ENCODE results near the gene TMEM244. TPM values are rescaled to one million over a fixed set of nuclear protein-coding genes. Genes with fewer than 3 reads are reported as not detected.

TMEM244 gene
- total RNA-seq, 2 experiments from 2014 or later = not detected

DNA sequence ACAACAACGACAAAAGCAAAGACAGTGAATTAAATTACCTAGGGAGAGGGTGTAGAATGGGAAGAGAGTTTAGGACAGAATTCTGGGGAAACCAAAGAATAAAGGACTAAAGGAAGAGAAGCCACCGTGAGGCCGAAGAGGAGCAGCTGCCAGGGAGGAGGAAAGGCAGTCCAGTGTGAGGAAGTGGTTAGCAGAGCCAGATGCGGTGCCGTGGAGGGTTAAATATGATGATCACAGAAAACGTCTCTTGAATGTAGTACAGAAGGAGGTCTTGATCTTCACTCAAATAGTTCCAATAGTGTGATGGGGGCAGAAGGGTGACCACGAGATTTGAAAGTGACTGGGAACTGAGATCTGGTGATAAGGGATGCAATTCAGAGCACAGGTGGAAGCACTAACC, 67.7 kb downstream of the TMEM244 start:
- peaks cover 14% of the 10 kb centered on the region for H3K27me3 Mint-ChIP-seq (ENCODE audit: low read depth)
- peaks cover 6% of the 10 kb centered on the region for H3K4me1 Mint-ChIP-seq (ENCODE audit: low read depth)
- no peaks in the 10 kb centered on the region for H3K9me3 Mint-ChIP-seq (ENCODE audit: insufficient read depth)
- DNase-seq (peak; percentile 37), ATAC-seq (peak; percentile 47)
- CTCF ChIA-PET = interaction anchor here (0.6 to 1.7 kb wide), 2 partner anchors 18 to 25 kb away, joined by 3 to 7 read pairs; no protein-coding TSS in a partner anchor
- H3K27ac Mint-ChIP-seq = no peak overlapping the region
- H3K4me3 Mint-ChIP-seq = no peak overlapping the region
- H3K36me3 Mint-ChIP-seq (ENCODE audit: low read depth) = no peaks in the 10 kb centered on the region
- POLR2A ChIA-PET = no interaction called here

DNA sequence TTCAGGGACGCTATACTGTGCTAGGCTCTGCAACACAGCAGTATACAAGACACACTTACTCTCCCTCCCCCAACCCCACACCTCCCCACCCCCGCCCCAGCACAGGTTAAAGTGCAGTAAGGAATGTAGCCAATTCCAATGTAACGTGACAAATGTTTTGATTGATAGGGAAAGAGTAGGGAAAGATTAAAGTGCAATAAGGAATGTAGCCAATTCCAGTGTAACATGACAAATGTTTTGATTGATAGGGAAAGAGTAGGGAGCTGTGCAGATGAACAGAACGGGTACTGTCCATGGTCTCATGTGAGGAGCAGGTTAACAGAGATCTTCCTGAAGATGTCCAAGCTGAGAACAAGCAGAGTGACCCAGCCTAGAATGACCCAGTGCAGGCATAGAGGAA, 69.1 kb downstream of the TMEM244 start:
- no peak overlapping the region for H3K27ac Mint-ChIP-seq
- H3K4me3 Mint-ChIP-seq = no peak overlapping the region
- no peak for DNase-seq
- ATAC-seq = no peak
- peaks cover 13% of the 10 kb centered on the region for H3K27me3 Mint-ChIP-seq (ENCODE audit: low read depth)
- no peaks in the 10 kb centered on the region for H3K36me3 Mint-ChIP-seq (ENCODE audit: low read depth)
- ChIA-PET POLR2A (no interaction called here), CTCF (interaction anchor here (1.7 to 2.1 kb wide), 2 partner anchors 17 kb away, joined by 7 to 10 read pairs; no protein-coding TSS in a partner anchor)
- H3K9me3 Mint-ChIP-seq (ENCODE audit: insufficient read depth) = no peaks in the 10 kb centered on the region
- H3K4me1 Mint-ChIP-seq (ENCODE audit: low read depth) = peaks cover 6% of the 10 kb centered on the region

DNA sequence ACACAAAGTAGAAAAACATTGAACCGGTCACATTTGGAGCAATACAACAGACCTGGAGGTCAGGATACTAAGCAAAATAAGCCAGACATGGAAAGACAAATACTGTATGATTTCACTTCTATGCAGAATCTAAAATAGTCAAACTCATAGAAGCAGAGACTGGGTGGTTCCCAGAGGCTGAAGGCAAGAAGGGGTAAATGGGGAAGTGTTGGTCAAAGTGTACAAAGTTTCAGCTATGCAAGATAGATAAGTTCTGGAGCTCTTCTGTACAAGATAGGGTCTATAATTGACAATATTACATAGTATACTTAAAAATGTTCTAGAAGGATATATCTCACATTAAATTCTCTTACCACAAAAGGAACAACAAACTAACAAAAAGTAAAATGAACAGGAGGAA, 70.3 kb downstream of the TMEM244 start:
- POLR2A ChIA-PET = no interaction called here
- no peak for ATAC-seq

DNA sequence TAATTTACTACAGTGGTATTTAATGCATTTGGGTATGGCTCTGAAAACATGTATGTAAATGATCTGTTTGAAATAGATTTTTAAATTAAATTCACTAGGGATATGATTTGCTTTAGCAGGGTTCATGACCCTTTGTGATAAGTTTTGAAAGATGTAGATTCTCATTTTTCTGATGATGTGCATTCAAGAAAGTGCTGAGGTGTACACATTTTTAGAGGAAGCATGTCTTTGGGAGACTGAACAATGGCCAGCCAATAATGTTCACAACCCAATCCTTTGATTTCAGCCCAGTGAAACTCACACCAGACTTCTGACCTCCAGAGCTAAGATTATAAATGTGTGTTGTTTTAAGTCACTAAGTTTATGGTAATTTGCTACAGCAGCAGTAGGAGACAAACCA, 71.1 kb downstream of the TMEM244 start:
- peaks cover 13% of the 10 kb centered on the region for H3K27me3 Mint-ChIP-seq (ENCODE audit: low read depth)
- POLR2A ChIA-PET = no interaction called here
- no peaks in the 10 kb centered on the region for H3K36me3 Mint-ChIP-seq (ENCODE audit: low read depth)
- ATAC-seq (no peak), DNase-seq (no peak)
- H3K4me1 Mint-ChIP-seq (ENCODE audit: low read depth) = peaks cover 6% of the 10 kb centered on the region
- H3K4me3 Mint-ChIP-seq = no peak overlapping the region
- no peak overlapping the region for H3K27ac Mint-ChIP-seq
- H3K9me3 Mint-ChIP-seq (ENCODE audit: insufficient read depth) = no peaks in the 10 kb centered on the region
- CTCF ChIA-PET = interaction anchor here (2.1 kb wide), 1 partner anchor 15 kb away, joined by 10 read pairs; no protein-coding TSS in a partner anchor

More for the DNA sequence above, 70.3 kb downstream of the TMEM244 start:
- peaks cover 6% of the 10 kb centered on the region for H3K4me1 Mint-ChIP-seq (ENCODE audit: low read depth)
- CTCF ChIA-PET = interaction anchor here (2.1 kb wide), 1 partner anchor 16 kb away, joined by 10 read pairs; no protein-coding TSS in a partner anchor
- no peaks in the 10 kb centered on the region for H3K9me3 Mint-ChIP-seq (ENCODE audit: insufficient read depth)
- no peak overlapping the region for H3K27ac Mint-ChIP-seq
- no peaks in the 10 kb centered on the region for H3K36me3 Mint-ChIP-seq (ENCODE audit: low read depth)
- no peak for DNase-seq
- no peak overlapping the region for H3K4me3 Mint-ChIP-seq
- H3K27me3 Mint-ChIP-seq (ENCODE audit: low read depth) = peaks cover 13% of the 10 kb centered on the region

DNA sequence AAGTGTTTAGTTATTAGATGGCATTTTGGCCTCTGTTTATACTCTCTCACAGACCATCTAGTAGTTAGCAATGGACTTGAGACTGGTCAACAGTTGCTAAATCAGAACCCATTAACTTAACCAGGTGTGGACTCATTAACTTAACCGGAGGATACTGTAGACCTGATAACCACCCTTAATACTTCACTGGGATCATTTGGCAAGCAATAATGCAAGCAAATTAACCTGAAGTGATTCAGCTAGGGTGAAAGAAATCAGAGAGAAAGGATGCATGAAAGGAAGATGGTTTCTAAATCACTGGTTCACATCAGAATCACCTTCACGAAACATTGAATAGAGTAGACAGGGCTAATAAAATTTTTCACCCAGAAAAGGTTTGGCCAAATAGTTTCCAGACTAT, 73.3 kb downstream of the TMEM244 start:
- DNase-seq (no peak), ATAC-seq (no peak)
- Mint-ChIP-seq H3K27me3 (ENCODE audit: low read depth) (peaks cover 11% of the 10 kb centered on the region), H3K9me3 (ENCODE audit: insufficient read depth) (no peaks in the 10 kb centered on the region), H3K4me3 (no peak overlapping the region), H3K4me1 (ENCODE audit: low read depth) (no peaks in the 10 kb centered on the region), H3K36me3 (ENCODE audit: low read depth) (no peaks in the 10 kb centered on the region), H3K27ac (no peak overlapping the region)
- POLR2A ChIA-PET = no interaction called here
- CTCF ChIA-PET = no interaction called here

- ATAC-seq (no peak), DNase-seq (no peak)
- CTCF ChIA-PET = interaction anchor here (2.6 kb wide), 1 partner anchor 11 kb away, joined by 8 read pairs; no protein-coding TSS in a partner anchor
- Mint-ChIP-seq H3K36me3 (ENCODE audit: low read depth) (no peaks in the 10 kb centered on the region), H3K4me3 (no peak overlapping the region), H3K27me3 (ENCODE audit: low read depth) (peaks cover 11% of the 10 kb centered on the region), H3K27ac (no peak overlapping the region), H3K4me1 (ENCODE audit: low read depth) (no peaks in the 10 kb centered on the region), H3K9me3 (ENCODE audit: insufficient read depth) (no peaks in the 10 kb centered on the region)
- POLR2A ChIA-PET = interaction anchor here (0.6 kb wide), 1 partner anchor 163 kb away, joined by 4 read pairs; no protein-coding TSS in a partner anchor
These were observed 74.6 kb downstream of the TMEM244 start for GRCh38 chr6:129786548-129786947.

GRCh38 chr6:129785756-129786135, 75.4 kb downstream of the TMEM244 start:
- DNase-seq (no peak), ATAC-seq (no peak)
- no peaks in the 10 kb centered on the region for H3K36me3 Mint-ChIP-seq (ENCODE audit: low read depth)
- H3K27me3 Mint-ChIP-seq (ENCODE audit: low read depth) = peaks cover 8% of the 10 kb centered on the region
- ChIA-PET CTCF (interaction anchor here (2.6 kb wide), 1 partner anchor 11 kb away, joined by 8 read pairs; no protein-coding TSS in a partner anchor), POLR2A (interaction anchor here (0.6 kb wide), 1 partner anchor 163 kb away, joined by 4 read pairs; no protein-coding TSS in a partner anchor)
- H3K9me3 Mint-ChIP-seq (ENCODE audit: insufficient read depth) = no peaks in the 10 kb centered on the region
- no peak overlapping the region for H3K4me3 Mint-ChIP-seq
- H3K27ac Mint-ChIP-seq = no peak overlapping the region
- no peaks in the 10 kb centered on the region for H3K4me1 Mint-ChIP-seq (ENCODE audit: low read depth)

DNA sequence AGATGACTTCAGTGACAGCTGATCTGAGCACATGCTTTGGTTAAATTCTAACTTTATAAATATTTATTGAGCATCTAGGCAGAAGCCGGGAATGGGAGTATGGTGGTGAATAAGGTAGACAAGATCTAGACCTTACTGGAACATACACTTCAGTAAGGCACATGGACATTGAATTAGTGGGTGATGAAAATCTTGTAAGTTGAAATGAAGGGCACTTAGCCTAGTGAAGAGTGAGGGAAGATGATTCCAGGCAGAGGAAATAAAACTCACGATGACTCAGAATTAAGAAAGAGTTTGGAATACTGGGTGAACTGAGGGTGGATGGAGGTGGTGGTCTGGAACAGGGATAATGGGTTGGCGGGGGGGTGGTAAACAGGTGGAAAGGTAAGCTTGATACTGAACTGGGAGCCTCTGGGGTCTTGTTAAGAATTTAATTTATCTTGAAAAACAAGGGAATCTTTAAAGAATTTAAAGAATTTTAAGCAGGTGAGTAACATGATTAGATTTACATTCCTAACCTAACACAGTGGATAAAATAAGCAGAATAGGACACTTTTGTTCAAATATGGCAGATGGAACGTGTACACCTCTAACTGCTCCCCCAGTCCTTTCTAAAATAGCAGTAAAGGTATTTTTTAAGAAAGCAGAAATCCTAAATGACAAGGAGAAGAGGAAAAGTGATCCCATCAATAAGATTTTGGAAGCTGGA, 75.9 kb downstream of the TMEM244 start:
- no peaks in the 10 kb centered on the region for H3K36me3 Mint-ChIP-seq (ENCODE audit: low read depth)
- no peak overlapping the region for H3K4me3 Mint-ChIP-seq
- DNase-seq (no peak), ATAC-seq (no peak)
- ChIA-PET CTCF (interaction anchor here (2.6 kb wide), 1 partner anchor 10 kb away, joined by 8 read pairs; no protein-coding TSS in a partner anchor), POLR2A (no interaction called here)
- H3K27me3 Mint-ChIP-seq (ENCODE audit: low read depth) = peaks cover 6% of the 10 kb centered on the region
- H3K27ac Mint-ChIP-seq = no peak overlapping the region
- no peaks in the 10 kb centered on the region for H3K9me3 Mint-ChIP-seq (ENCODE audit: insufficient read depth)
- no peaks in the 10 kb centered on the region for H3K4me1 Mint-ChIP-seq (ENCODE audit: low read depth)

Other genes with a start within 250 kb of the TMEM244 start
- 10 to 100 TPM; 11.9 to 12.1 TPM for gene ARHGAP18, start 151.1 kb downstream of the TMEM244 start, total RNA-seq
- 10 to 100 TPM; 31.7 to 34.0 TPM for gene L3MBTL3, start 157.3 kb upstream of the TMEM244 start, total RNA-seq

Measured in activated CD8-positive, alpha-beta T cell treated with anti-CD3 and anti-CD28 coated beads, Interleukin-2, amount 10 ng/mL, durations not matched to agents 7 days and 5 days (primary cell).